ENCODE results near the gene SLC2A6.
"Not testable (repeated sequence)": the region's sequence is repeated elsewhere in the genome, so short reads cannot be mapped to it uniquely, and the experiment has no call there.

Gene SLC2A6

DNA sequence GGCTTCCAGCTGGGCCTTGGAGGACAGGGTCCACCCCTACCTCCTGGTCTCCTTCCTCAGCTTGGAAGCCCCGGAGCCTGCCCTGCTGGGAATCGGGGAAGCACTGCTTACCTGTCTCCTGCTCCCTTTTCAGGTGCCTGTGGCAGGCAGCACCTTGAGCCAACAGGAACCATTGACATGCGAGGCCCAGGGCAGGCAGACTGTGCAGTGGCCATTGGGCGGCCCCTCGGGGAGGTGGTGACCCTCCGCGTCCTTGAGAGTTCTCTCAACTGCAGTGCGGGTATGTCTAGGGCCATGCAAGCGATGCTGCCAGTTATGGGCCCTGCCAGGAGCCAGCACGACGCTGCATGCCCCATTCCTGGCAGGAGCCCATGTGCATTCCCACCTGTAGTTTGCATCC, 23.0 kb downstream of the SLC2A6 start:
- no peak overlapping the region for H3K4me3 ChIP-seq
- H3K9me3 ChIP-seq = no peaks in the 10 kb centered on the region
- no peaks in the 10 kb centered on the region for H3K27me3 ChIP-seq
- TF ChIP-seq, protein P1, sequence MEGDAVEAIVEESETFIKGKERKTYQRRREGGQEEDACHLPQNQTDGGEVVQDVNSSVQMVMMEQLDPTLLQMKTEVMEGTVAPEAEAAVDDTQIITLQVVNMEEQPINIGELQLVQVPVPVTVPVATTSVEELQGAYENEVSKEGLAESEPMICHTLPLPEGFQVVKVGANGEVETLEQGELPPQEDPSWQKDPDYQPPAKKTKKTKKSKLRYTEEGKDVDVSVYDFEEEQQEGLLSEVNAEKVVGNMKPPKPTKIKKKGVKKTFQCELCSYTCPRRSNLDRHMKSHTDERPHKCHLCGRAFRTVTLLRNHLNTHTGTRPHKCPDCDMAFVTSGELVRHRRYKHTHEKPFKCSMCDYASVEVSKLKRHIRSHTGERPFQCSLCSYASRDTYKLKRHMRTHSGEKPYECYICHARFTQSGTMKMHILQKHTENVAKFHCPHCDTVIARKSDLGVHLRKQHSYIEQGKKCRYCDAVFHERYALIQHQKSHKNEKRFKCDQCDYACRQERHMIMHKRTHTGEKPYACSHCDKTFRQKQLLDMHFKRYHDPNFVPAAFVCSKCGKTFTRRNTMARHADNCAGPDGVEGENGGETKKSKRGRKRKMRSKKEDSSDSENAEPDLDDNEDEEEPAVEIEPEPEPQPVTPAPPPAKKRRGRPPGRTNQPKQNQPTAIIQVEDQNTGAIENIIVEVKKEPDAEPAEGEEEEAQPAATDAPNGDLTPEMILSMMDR (IDR thresholded peaks at IDR 0.05) = no peak
- no peaks in the 10 kb centered on the region for H3K36me3 ChIP-seq
- H3K27ac ChIP-seq = no peak overlapping the region
- no peak for DNase-seq
- intact Hi-C loops (cut with DNase I; ENCODE audit: low total_unique reads) = no loop called here
- peaks cover 0 to 16% (median 10%) of the 10 kb centered on the region in 4 donors for H3K4me1 ChIP-seq

- H3K27ac ChIP-seq = no peak overlapping the region
- intact Hi-C loops (cut with DNase I; ENCODE audit: low total_unique reads) = no loop called here
- no peak for DNase-seq
- H3K36me3 ChIP-seq = no peaks in the 10 kb centered on the region
- TF ChIP-seq, protein P1 (IDR thresholded peaks at IDR 0.05) = no peak
- no peaks in the 10 kb centered on the region for H3K9me3 ChIP-seq
- no peaks in the 10 kb centered on the region for H3K27me3 ChIP-seq
- H3K4me3 ChIP-seq = no peak overlapping the region
- peaks cover 0 to 8% (median 4%) of the 10 kb centered on the region in 4 donors for H3K4me1 ChIP-seq
Measured at GRCh38 chr9:133454943-133455673, 23.8 kb downstream of the SLC2A6 start.

DNA sequence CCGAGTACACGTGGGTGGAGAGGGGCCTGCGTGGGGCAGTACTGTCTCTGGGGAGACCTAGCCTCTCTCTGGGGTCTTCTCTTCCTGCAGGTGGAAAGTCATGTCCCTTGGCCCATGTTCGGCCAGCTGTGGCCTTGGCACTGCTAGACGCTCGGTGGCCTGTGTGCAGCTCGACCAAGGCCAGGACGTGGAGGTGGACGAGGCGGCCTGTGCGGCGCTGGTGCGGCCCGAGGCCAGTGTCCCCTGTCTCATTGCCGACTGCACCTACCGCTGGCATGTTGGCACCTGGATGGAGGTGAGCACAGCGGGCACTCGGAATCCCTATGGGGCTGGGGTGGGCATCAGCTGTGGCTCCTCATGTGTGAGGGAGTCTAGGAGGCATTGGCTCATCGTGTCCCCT, 24.6 kb downstream of the SLC2A6 start:
- no peak for DNase-seq
- Histone ChIP-seq H3K4me3 (no peak overlapping the region), H3K9me3 (no peaks in the 10 kb centered on the region), H3K27me3 (no peaks in the 10 kb centered on the region), H3K27ac (no peak overlapping the region), H3K4me1 (peaks cover 0 to 8% (median 3%) of the 10 kb centered on the region in 4 donors), H3K36me3 (no peaks in the 10 kb centered on the region)
- intact Hi-C loops (cut with DNase I; ENCODE audit: low total_unique reads) = no loop called here
- TF ChIP-seq, protein P1 (IDR thresholded peaks at IDR 0.05) = no peak

- Histone ChIP-seq H3K36me3 (no peaks in the 10 kb centered on the region), H3K27ac (no peak overlapping the region), H3K27me3 (no peaks in the 10 kb centered on the region), H3K9me3 (no peaks in the 10 kb centered on the region), H3K4me3 (no peak overlapping the region), H3K4me1 (peaks cover 0 to 1% (median under 1%) of the 10 kb centered on the region in 4 donors)
- TF ChIP-seq, protein P1 (IDR thresholded peaks at IDR 0.05) = no peak
- intact Hi-C loops (cut with DNase I; ENCODE audit: low total_unique reads) = no loop called here
- DNase-seq = no peak
Measured at GRCh38 chr9:133453651-133454050, 25.2 kb downstream of the SLC2A6 start.

DNA sequence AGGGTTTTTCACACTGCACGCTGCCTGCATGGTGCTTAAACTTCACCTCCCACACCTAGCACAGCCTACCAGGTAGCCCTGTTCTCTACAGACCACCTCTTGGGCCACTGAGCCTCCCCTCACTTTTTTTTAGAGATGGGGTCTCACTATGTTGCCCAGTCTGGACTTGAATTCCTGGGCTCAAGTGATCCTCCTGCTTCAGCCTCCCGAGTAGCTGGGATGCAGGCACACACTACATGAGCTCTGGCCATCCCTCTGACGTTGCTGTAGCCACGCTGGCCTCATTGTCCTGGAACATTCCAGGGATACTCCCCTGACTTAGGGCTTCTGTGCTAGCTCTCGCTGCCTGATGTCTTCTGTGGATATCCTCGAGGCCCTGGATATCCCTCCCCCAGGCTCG, 26.3 kb downstream of the SLC2A6 start:
- TF ChIP-seq, protein P1 (IDR thresholded peaks at IDR 0.05) = no peak
- intact Hi-C loops (cut with DNase I; ENCODE audit: low total_unique reads) = no loop called here
- Histone ChIP-seq H3K27ac (no peak overlapping the region), H3K27me3 (no peaks in the 10 kb centered on the region), H3K9me3 (no peaks in the 10 kb centered on the region), H3K36me3 (no peaks in the 10 kb centered on the region), H3K4me1 (no peaks in the 10 kb centered on the region), H3K4me3 (no peak overlapping the region)
- DNase-seq = no peak

- H3K4me3 ChIP-seq; H3K27ac ChIP-seq; H3K36me3 ChIP-seq; DNase-seq; H3K9me3 ChIP-seq; H3K27me3 ChIP-seq; H3K4me1 ChIP-seq; intact Hi-C loops (cut with DNase I; ENCODE audit: low total_unique reads): not testable (repeated sequence)
Measured at GRCh38 chr9:133451865-133452264, 27.0 kb downstream of the SLC2A6 start.

Measured in tibial artery (tissue), 4 donors.